A549 (cell line): Measurements from ENCODE around the gene MAD2L1BP. TPM values are rescaled to one million over a fixed set of nuclear protein-coding genes. Genes with fewer than 3 reads are reported as not detected.
A peak's percentile ranks its signal among the peaks of the same experiment; 100 is the strongest.

Source experiments
- ATAC-seq, 2 experiments: fragments of 200-7000 bp in 1 of 2; fragments of >200 bp in 1 of 2; cut with Nextera tagmentation in 1 of 2; cut with Tn5 transposase in 1 of 2; 3 replicates each; pipeline versions ENCODE4 v1.8.0 to v1.9.1; 2018 to 2020; ENCODE audit warnings: mild to moderate bottlenecking in 1 of 2, moderate library complexity in 1 of 2
- CTCF ChIA-PET: fragments of 300-600 bp; sonication (Branson Sonifier 250); formaldehyde crosslinking; extraction: SDS; loops from one replicate; lab custom pipeline; 2021; ENCODE audit warnings: antibody characterized with exemption, inconsistent platforms; lab: Yijun Ruan, JAX
- POLR2A ChIA-PET: fragments of 350-600 bp; formaldehyde crosslinking; extraction: SDS; loops from one replicate; lab custom pipeline; 2021; ENCODE audit warnings: antibody characterized with exemption, inconsistent platforms; lab: Yijun Ruan, JAX
- DNase-seq, 2 experiments: peaks; one replicate each; pipeline versions ENCODE4 v3.0.0 to v3.0.0-alpha.2; 2011 to 2016; ENCODE audit warnings: low read depth in 1 of 2, low spot score in 1 of 2
- FAIRE-seq: peaks from 2 replicates; lab custom pipeline; 2011; peaks lifted over from hg19 to GRCh38; lab: Jason Lieb, UNC
- H3K27ac ChIP-seq, 2 experiments: fragments of >200 bp; sonication (Bioruptor Twin); formaldehyde crosslinking; 3 replicates each; pipeline ENCODE4 v1.5.1; 2016 to 2017
- H3K4me1 ChIP-seq: fragments of >200 bp; sonication (Bioruptor Twin); formaldehyde crosslinking; 3 replicates; pipeline ENCODE4 v1.6.1; 2016
- H3K4me2 ChIP-seq: fragments of >200 bp; sonication (Bioruptor Twin); formaldehyde crosslinking; 3 replicates; pipeline ENCODE4 v1.6.1; 2016
- H3K4me3 ChIP-seq: fragments of >200 bp; sonication (Bioruptor Twin); formaldehyde crosslinking; 3 replicates; pipeline ENCODE4 v1.5.1; 2016
- H3K9me3 ChIP-seq: fragments of >200 bp; sonication (Bioruptor Twin); formaldehyde crosslinking; 3 replicates; pipeline ENCODE4 v1.6.1; 2016
- BHLHE40 ChIP-seq: IDR thresholded peaks from 2 replicates; pipeline ENCODE4 v1.6.1; 2012; ENCODE audit warnings: low read depth, low read length, inconsistent platforms
- CBX2 ChIP-seq: fragments of 200-600 bp; sonication (generic); IDR thresholded peaks from 2 replicates; pipeline ENCODE4 v1.6.1; 2016; ENCODE audit warnings: low read depth, mild to moderate bottlenecking, borderline replicate concordance
- CHD2 ChIP-seq: fragments of 150-350 bp; IDR thresholded peaks from 2 replicates; pipeline ENCODE4 v1.6.1; 2014; ENCODE audit warnings: low read length; ENCODE audit not compliant: partially characterized antibody
- CTCF ChIP-seq: fragments of >200 bp; sonication (Bioruptor Twin); formaldehyde crosslinking; IDR thresholded peaks from 3 replicates; pipeline ENCODE4 v1.5.1; 2016
- EHMT2 ChIP-seq: fragments of 200-600 bp; sonication (generic); IDR thresholded peaks from 2 replicates; pipeline ENCODE4 v1.6.1; 2016; ENCODE audit warnings: antibody characterized with exemption, low read depth, mild to moderate bottlenecking, moderate library complexity
- ELK1 ChIP-seq: fragments of 150-350 bp; IDR thresholded peaks from 2 replicates; pipeline ENCODE4 v1.6.1; 2014; ENCODE audit warnings: low read depth, mild to moderate bottlenecking, low read length
- HOXA7 ChIP-seq: fragments of 250-450 bp; sonication (Bioruptor Pico); IDR thresholded peaks from 2 replicates; pipeline ENCODE4 v1.5.0; 2020; ENCODE audit warnings: mild to moderate bottlenecking, moderate library complexity
- HOXB13 ChIP-seq: fragments of 250-450 bp; sonication (Bioruptor Pico); IDR thresholded peaks from 2 replicates; pipeline ENCODE4 v1.5.0; 2020; ENCODE audit warnings: low read depth, mild to moderate bottlenecking, moderate library complexity
- JUN ChIP-seq, 2 experiments: fragments of >200 bp; sonication (Bioruptor Twin); formaldehyde crosslinking; IDR thresholded peaks; 2 replicates in 1 of 2; 3 replicates in 1 of 2; pipeline ENCODE4 v1.6.1; 2016 to 2017
- JUNB ChIP-seq: fragments of >200 bp; sonication (Bioruptor Twin); formaldehyde crosslinking; IDR thresholded peaks from 2 replicates; pipeline ENCODE4 v1.6.1; 2016
- MAX ChIP-seq: IDR thresholded peaks from 2 replicates; pipeline ENCODE4 v1.6.1; 2012
- MAZ ChIP-seq: fragments of 150-350 bp; IDR thresholded peaks from 2 replicates; pipeline ENCODE4 v1.6.1; 2014; ENCODE audit warnings: antibody characterized with exemption, low read depth, low read length, borderline replicate concordance
- POLR2AphosphoS2 ChIP-seq: conservative IDR thresholded peaks from 2 replicates; pipeline ENCODE4 v1.6.1; 2012; ENCODE audit warnings: low read length, improper control_type of control experiment, inconsistent platforms
- RAD21 ChIP-seq, 2 experiments: fragments of >200 bp in 1 of 2; sonication (Bioruptor Twin) in 1 of 2; formaldehyde crosslinking in 1 of 2; IDR thresholded peaks in 1 of 2; conservative IDR thresholded peaks in 1 of 2; 2 replicates in 1 of 2; 3 replicates in 1 of 2; pipeline ENCODE4 v1.6.1; 2012 to 2018; ENCODE audit warnings: inconsistent platforms in 1 of 2
- RCOR1 ChIP-seq: fragments of 150-350 bp; IDR thresholded peaks from 2 replicates; pipeline ENCODE4 v1.6.1; 2014; ENCODE audit warnings: antibody characterized with exemption, low read length, low read depth
- REST ChIP-seq: fragments of 200-600 bp; sonication (generic); IDR thresholded peaks from 2 replicates; pipeline ENCODE4 v1.6.1; 2016; ENCODE audit warnings: antibody characterized with exemption, mild to moderate bottlenecking, moderate library complexity
- RNF2 ChIP-seq: fragments of 200-600 bp; sonication (generic); IDR thresholded peaks from 2 replicates; pipeline ENCODE4 v1.6.1; 2016; ENCODE audit warnings: low read depth, mild to moderate bottlenecking, antibody characterized with exemption, moderate library complexity, borderline replicate concordance
- SMC3 ChIP-seq: fragments of >200 bp; sonication (Bioruptor Twin); formaldehyde crosslinking; IDR thresholded peaks from 3 replicates; pipeline ENCODE4 v1.6.1; 2018; ENCODE audit warnings: inconsistent platforms
- TFCP2L1 ChIP-seq: fragments of 250-450 bp; sonication (Bioruptor Pico); IDR thresholded peaks from 2 replicates; pipeline ENCODE4 v1.5.0; 2021; ENCODE audit warnings: mild to moderate bottlenecking
- TP53 ChIP-seq: fragments of 250-450 bp; sonication (Bioruptor Pico); IDR thresholded peaks from 2 replicates; pipeline ENCODE4 v1.5.0; 2021; ENCODE audit warnings: mild to moderate bottlenecking, moderate library complexity
- ZNF302 ChIP-seq: fragments of 250-450 bp; sonication (Bioruptor Pico); IDR thresholded peaks from 2 replicates; pipeline ENCODE4 v1.9.0; 2021; ENCODE audit warnings: inconsistent platforms, mild to moderate bottlenecking, moderate library complexity
- WGBS: methylation state at CpG from one replicate; pipeline ENCODE4 v1.1.6; 2017; ENCODE audit errors: missing lambda C conversion rate; 5-methylcytosine and 5-hydroxymethylcytosine counted together
- polyA plus RNA-seq, 4 experiments: library from polyadenylated mRNA; depleted of rRNA in 3 of 4; stranded (reverse); fragments of >200 nt; fragmentation: RNase III in 1 of 4; extraction: RNeasy Plus Mini Kit Qiagen cat#74134 plus additional on column Dnase treatment in 1 of 4; gene quantifications; 2 replicates in 3 of 4; 3 replicates in 1 of 4; pipeline ENCODE4 v1.2.3, GENCODE V29; 2011 to 2017

The MAD2L1BP gene
- polyA plus RNA-seq, 2 of the 4 experiments (the other 2 are of a cell fraction) = 22.0 to 26.7 TPM

GRCh38 chr6:43667245-43668150, 31.9 kb downstream of the MAD2L1BP start:
- H3K27ac ChIP-seq = peak overlapping the region; percentile 28 to 66; a peak in 2 of 6 replicates
- peaks cover 14% of the 10 kb centered on the region; the same call in 2 of the 3 replicates for H3K4me1 ChIP-seq
- DNase-seq (peak; percentile 54 to 68), FAIRE-seq (no peak), ATAC-seq (peak; percentile 71 to 81)
- H3K9me3 ChIP-seq = no peaks in the 10 kb centered on the region
- 44% methylated on average over 5 of the region's 16 CpGs for WGBS
- TF ChIP-seq RCOR1 (no peak), TP53 (CRISPR knock-in tag) (no peak), TFCP2L1 (CRISPR knock-in tag) (0 out of 2 replicates have a peak, but pooled peaks have one; percentile 58), BHLHE40 (no peak), HOXB13 (no peak), ZNF302 (no peak), SMC3 (peak; percentile 85), RNF2 (no peak), MAX (no peak), ELK1 (no peak), JUNB (no peak), CTCF (peak; percentile 77), CHD2 (no peak), CBX2 (no peak), JUN (IDR thresholded peaks at IDR 0.05) (peak in 1 of 2 experiments; percentile 38; a peak in 1 of 5 replicates), REST (no peak), MAZ (no peak), POLR2AphosphoS2 (0 out of 2 replicates have a peak, but pooled peaks have one; percentile 27), EHMT2 (no peak), HOXA7 (CRISPR knock-in tag) (no peak), RAD21 (conservative IDR thresholded peaks at IDR 0.05 in 1 of 2, IDR thresholded peaks at IDR 0.05 in 1 of 2) (peak; percentile 87 to 88)
- H3K4me2 ChIP-seq = peak overlapping the region; percentile 48; the same call in 2 of the 3 replicates
- H3K4me3 ChIP-seq = no peak overlapping the region
- CTCF ChIA-PET = interaction anchor here (0.6 to 11.5 kb wide), 47 partner anchors 8 to 465 kb away, joined by 3 to 72 read pairs (median 5); partner anchors contain the start of genes MRPS18A, RSPH9 and VEGFA
- POLR2A ChIA-PET = interaction anchor here (0.9 to 1.6 kb wide), 2 partner anchors 10 to 38 kb away, joined by 3 to 4 read pairs; partner anchors contain the start of gene GTPBP2
